Dermis microvascular lymphatic vessel endothelial cell (primary cell): Measurements from ENCODE around the gene XBP1. TPM values are rescaled to one million over a fixed set of nuclear protein-coding genes. Genes with fewer than 3 reads are reported as not detected.
"Not testable (repeated sequence)": the region's sequence is repeated elsewhere in the genome, so short reads cannot be mapped to it uniquely, and the experiment has no call there.

ENCODE experiments used
- DNase-seq, 2 donors: peaks; one replicate each; pipeline versions ENCODE4 v3.0.0 to v3.0.0-alpha.2; 2010; ENCODE audit warnings: low read depth in 2 of 2
- total RNA-seq: library from RNA; depleted of rRNA; stranded (reverse); fragments of >200 nt; gene quantifications from 2 replicates; pipeline ENCODE4 v1.2.1, GENCODE V29; 2014

Gene XBP1
- total RNA-seq = 71.6 and 103 TPM in 2 replicates

GRCh38 chr22:28800308-28801041 lies at the start of gene XBP1:
TSS of gene XBP1 (minus strand) at chr22:28800569.
- peak; percentile 86 to 97 for DNase-seq

GRCh38 chr22:28846994-28847393 lies 46.6 kb upstream of the XBP1 start:
- DNase-seq = no peak

- DNase-seq = not testable (repeated sequence)
These were observed 43.9 kb upstream of the XBP1 start for GRCh38 chr22:28844277-28844676.

- DNase-seq = no peak
These were observed 43.3 kb upstream of the XBP1 start for GRCh38 chr22:28843633-28844032.

GRCh38 chr22:28841111-28841510 lies 40.7 kb upstream of the XBP1 start:
- no peak for DNase-seq

- DNase-seq = no peak
These were observed 38.6 kb upstream of the XBP1 start for GRCh38 chr22:28838971-28839370.

DNA sequence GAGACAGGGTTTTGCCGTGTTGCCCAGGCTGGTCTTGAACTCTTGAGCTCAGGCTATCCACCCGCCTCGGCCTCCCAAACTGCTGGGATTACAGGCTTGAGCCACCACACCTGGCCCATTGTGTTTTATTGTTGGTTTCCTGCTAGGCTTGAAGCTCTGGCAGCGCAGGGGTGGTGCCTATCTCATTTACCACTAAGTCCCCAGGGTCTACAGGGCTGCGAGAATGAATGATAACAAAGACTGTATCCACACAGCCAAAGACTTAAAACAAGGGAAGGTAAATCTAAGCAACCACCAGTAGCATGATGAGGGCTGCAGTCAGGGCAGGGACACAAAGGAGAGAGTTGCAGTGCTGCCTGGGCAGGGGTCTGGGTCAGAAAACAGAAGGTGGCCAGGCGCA lies 37.3 kb upstream of the XBP1 start:
- no peak for DNase-seq

DNA sequence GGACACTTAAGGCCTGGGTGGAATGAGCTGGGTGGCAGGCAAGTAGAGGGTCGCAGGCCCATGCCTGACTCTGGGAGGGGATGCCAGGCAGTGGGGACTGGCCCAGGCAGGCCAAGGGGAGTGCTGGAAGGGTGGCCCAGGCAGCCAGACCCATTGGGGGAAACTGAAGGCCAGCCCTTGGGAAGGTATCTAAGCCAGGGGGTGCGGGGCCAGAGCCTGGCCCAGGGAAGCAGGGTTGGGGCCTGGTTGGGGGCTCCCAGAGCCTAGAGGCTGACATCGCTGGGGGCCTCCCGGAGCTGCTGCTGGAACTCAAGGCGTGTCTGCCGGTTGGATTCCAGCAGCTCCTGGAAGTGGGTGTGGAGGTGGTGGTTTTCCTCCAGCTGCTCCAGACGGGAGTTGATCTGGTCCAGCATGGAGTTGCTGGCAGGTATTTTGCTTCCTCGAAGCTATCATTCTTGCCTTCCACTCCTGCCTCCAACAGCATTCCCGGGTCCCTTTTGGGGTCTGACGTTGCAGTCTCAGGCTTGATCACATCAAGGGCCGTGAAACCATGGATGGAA lies 35.3 kb upstream of the XBP1 start:
- no peak for DNase-seq

DNA sequence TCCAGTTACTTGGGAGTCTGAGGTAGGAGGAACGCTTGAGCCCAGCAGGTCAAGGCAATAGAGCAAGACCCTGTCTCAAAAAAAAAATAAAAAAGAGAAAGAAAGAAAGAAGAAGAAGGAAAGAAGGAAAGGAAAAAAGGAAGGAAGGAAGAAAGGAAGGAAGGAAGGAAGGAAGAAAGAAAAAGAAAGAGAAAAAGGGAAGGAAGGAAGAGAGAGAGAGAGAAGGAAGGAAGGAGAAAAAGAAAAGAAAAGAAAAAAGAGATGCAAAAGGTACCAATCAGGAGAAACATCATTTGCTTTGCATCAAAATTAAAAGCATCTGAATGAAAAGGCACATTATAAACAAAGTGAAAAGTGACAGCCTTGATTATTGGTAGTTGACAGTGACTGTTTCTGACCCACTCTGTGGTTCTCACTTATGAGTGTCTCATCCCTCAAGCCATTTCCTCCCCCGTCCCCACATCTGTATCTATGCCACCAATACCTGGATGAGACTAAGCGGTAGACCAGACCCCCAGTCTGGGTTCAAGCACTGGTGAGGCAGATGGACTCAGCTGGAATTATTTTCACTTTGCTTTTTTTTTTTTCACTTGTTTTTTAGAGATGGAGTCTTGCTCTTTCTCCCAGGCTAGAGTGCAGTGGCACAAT lies 33.0 kb upstream of the XBP1 start:
- DNase-seq = no peak

- DNase-seq = no peak
These were observed 32.4 kb upstream of the XBP1 start for GRCh38 chr22:28832731-28833130.

DNA sequence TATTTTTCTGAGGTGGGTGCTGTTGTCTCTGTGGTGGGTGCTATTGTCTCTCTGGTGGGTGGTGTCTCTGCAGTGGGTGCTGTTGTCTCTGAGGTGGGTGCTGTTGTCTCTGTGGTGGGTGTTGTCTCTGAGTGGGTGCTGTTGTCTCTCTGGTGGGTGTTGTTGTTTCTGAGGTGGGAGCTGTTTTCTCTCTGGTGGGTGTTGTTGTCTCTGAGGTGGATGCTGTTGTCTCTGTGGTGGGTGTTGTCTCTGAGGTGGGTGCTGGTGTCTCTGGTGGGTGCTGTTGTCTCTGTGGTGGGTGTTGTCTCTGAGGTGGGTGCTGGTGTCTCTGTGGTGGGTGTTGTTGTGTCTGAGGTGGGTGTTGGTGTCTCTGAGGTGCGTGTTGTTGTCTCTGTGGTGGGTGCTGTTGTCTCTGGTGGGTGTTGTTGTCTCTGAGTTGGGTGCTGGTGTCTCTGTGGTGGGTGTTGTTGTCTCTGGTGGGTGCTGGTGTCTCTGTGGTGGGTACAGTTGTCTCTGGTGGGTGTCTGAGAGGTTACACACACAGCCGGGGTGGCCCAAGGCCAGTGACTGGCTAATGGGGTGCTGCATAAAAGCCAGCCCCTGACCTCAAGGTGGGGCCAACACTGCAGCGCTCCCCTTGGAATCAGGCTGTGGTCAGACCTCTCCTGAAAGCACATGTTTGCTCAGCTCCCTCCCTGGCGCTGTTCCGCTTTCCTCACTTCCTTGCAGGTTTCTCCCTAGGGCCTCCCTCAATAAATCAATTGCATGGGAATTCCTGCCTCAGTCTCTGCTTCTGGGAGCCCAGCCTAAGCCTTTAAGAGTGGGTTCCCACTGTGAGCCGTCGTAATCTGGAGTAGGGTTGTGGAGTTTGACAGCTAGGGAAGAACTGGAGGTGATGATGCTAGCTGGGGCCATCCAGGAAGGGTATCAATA lies 31.0 kb upstream of the XBP1 start:
- no peak for DNase-seq

- DNase-seq = no peak
These were observed 30.1 kb upstream of the XBP1 start for GRCh38 chr22:28830441-28830840.

DNA sequence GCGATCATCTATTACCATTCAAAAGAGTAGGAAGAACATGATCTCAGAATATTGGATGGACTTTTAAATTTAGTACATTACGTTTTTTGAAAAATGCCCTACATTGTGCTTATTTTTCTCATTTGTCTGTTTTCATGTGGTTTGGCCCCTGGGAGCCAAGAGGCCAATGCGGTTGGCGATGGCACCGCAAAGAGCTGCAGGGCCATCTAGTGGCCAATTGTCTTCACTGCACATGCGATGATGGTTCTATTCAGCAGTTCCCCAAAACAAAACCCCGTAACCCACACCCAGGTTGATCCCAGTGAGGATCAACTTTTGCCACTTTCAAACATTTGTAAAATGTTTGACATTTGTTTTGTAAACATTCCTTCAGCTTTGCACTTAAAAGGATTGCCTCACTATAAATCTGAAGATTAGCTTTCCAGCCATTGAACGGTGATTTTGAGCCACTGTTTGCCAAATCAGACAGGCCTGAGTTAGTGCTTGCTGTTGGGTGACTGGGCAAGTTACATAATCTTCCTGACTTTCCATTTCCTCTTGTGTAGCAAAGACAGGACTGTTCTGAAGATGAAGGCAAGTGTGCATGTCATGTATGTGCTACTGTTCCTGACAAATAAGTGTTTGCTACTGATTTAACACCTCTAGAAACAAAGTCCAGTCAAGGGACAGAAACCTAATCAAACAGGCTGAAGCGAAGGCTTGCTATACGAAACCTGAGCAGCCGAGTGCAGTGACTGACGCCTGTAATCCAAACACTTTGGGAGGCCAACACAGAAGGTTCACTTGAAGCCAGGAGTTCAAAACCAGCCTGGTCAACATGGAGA lies 29.2 kb upstream of the XBP1 start:
- peak; percentile 61 to 69 for DNase-seq

GRCh38 chr22:28826921-28827320 lies 26.6 kb upstream of the XBP1 start:
- DNase-seq = no peak

GRCh38 chr22:28826430-28826829 lies 26.1 kb upstream of the XBP1 start:
- not testable (repeated sequence) for DNase-seq

- DNase-seq = not testable (repeated sequence)
These were observed 24.1 kb upstream of the XBP1 start for GRCh38 chr22:28824455-28824854.

- no peak for DNase-seq
These were observed 22.7 kb upstream of the XBP1 start for GRCh38 chr22:28822930-28823551.

DNA sequence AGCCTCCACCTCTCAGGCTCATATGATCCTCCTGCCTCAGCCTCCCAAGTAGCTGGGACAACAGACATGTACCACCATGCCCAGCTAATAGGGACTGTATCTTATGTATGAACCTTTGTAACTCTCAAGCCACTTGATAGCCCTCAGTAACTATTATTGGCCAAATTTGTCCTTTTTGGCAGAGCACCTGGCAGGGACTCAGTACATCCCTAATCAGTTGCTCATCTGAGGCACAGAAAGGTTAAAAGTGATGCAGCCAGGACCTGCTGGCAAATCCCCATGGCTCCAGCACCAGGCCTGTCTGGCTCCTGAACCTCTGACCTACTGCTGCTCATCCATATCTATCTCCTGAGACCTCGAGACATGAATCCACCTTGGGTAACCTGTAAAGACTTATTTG lies 21.1 kb upstream of the XBP1 start:
- no peak for DNase-seq

- no peak for DNase-seq
These were observed 20.5 kb upstream of the XBP1 start for GRCh38 chr22:28820885-28821284.
